A673 (cell line): Measurements from ENCODE around the gene ANKRD9.

ENCODE experiments used
- CTCF ChIP-seq: fragments of 300-800, 200-600 bp; sonication (generic); conservative IDR thresholded peaks from 2 replicates; pipeline ENCODE4 v1.5.1; 2017; ENCODE audit warnings: low read depth, mild to moderate bottlenecking, antibody characterized with exemption, low read length, moderate library complexity, mixed read lengths
- EZH2 ChIP-seq: fragments of 200-600 bp; sonication (generic); IDR thresholded peaks from 2 replicates; pipeline ENCODE4 v1.6.1; 2017; ENCODE audit warnings: borderline replicate concordance, low read depth, mild to moderate bottlenecking, mixed read lengths, antibody characterized with exemption, low read length; ENCODE audit not compliant: poor library complexity, severe bottlenecking

GRCh38 chr14:102518063-102518648 lies 8.6 kb upstream of the ANKRD9 start:
- TF ChIP-seq CTCF: no peak
- TF ChIP-seq EZH2: no peak
